Stimulated activated CD8-positive, alpha-beta memory T cell treated with anti-CD3 and anti-CD28 coated beads, Interleukin-4, amount 100 ng/mL, for 4 hours (primary cell): ENCODE data around the gene DNM2.
"Not testable (repeated sequence)": the region's sequence is repeated elsewhere in the genome, so short reads cannot be mapped to it uniquely, and the experiment has no call there.

ENCODE experiments used
- DNase-seq, 2 donors: peaks; one replicate each; pipeline ENCODE4 v3.0.0-alpha.2; 2020; ENCODE audit warnings: low read depth in 2 of 2, low spot score in 1 of 2

Gene DNM2

GRCh38 chr19:10717356-10718204 is at the start of gene DNM2:
Gene DNM2, plus strand, starts transcription at chr19:10718079. Its CDS starts 164 bp downstream, at chr19:10718243.
- peak; percentile 91 to 93 for DNase-seq

- DNase-seq = no peak
Measured at GRCh38 chr19:10669246-10669645, 48.6 kb upstream of the DNM2 start.

GRCh38 chr19:10670182-10670581 is 47.7 kb upstream of the DNM2 start:
- DNase-seq = no peak

- no peak for DNase-seq
Measured at GRCh38 chr19:10670876-10671804, 46.7 kb upstream of the DNM2 start.

- DNase-seq = not testable (repeated sequence)
Measured at GRCh38 chr19:10671922-10672321, 46.0 kb upstream of the DNM2 start.

- not testable (repeated sequence) for DNase-seq
Measured at GRCh38 chr19:10675214-10675613, 42.7 kb upstream of the DNM2 start.

GRCh38 chr19:10677751-10678150 is 40.1 kb upstream of the DNM2 start:
- no peak for DNase-seq

- DNase-seq = no peak
Measured at GRCh38 chr19:10678813-10679212, 39.1 kb upstream of the DNM2 start.

GRCh38 chr19:10679743-10680142 is 38.1 kb upstream of the DNM2 start:
- DNase-seq = no peak

- no peak for DNase-seq
Measured at GRCh38 chr19:10680545-10681135, 37.2 kb upstream of the DNM2 start.

- no peak for DNase-seq
Measured at GRCh38 chr19:10681658-10682057, 36.2 kb upstream of the DNM2 start.

GRCh38 chr19:10682397-10683063 is 35.3 kb upstream of the DNM2 start:
- no peak for DNase-seq

GRCh38 chr19:10683064-10683426 is 34.8 kb upstream of the DNM2 start:
- DNase-seq = no peak

- no peak for DNase-seq
Measured at GRCh38 chr19:10683582-10683981, 34.3 kb upstream of the DNM2 start.

GRCh38 chr19:10685210-10685609 is 32.7 kb upstream of the DNM2 start:
- no peak for DNase-seq

GRCh38 chr19:10686193-10686592 is 31.7 kb upstream of the DNM2 start:
- DNase-seq = no peak

GRCh38 chr19:10686661-10687517 is 31.0 kb upstream of the DNM2 start:
- DNase-seq = no peak

- DNase-seq = no peak
Measured at GRCh38 chr19:10687518-10688288, 30.2 kb upstream of the DNM2 start.

GRCh38 chr19:10688545-10689280 is 29.2 kb upstream of the DNM2 start:
- DNase-seq = no peak
